GDM1 (cell line): ENCODE results near the gene RASIP1.
"Not testable (repeated sequence)": the region's sequence is repeated elsewhere in the genome, so short reads cannot be mapped to it uniquely, and the experiment has no call there.

Experiments used
- DNase-seq: peaks from one replicate; lab custom pipeline; 2025; lab: John Stamatoyannopoulos, UW

Gene RASIP1

GRCh38 chr19:48735031-48735615 lies 5.3 kb downstream of the RASIP1 start:
- no peak for DNase-seq

- DNase-seq: no peak
Observed at GRCh38 chr19:48734625-48735024, 5.8 kb downstream of the RASIP1 start.

GRCh38 chr19:48731452-48731851 lies 9.0 kb downstream of the RASIP1 start:
- no peak for DNase-seq

- no peak for DNase-seq
Observed at GRCh38 chr19:48728911-48729664, 11.3 kb downstream of the RASIP1 start.

GRCh38 chr19:48726556-48726955 lies 13.9 kb downstream of the RASIP1 start:
- DNase-seq: peak; percentile 41

GRCh38 chr19:48724796-48725753 lies 15.3 kb downstream of the RASIP1 start:
- peak; percentile 72 for DNase-seq

- DNase-seq: no peak
Observed at GRCh38 chr19:48722196-48722708, 18.2 kb downstream of the RASIP1 start.

GRCh38 chr19:48720613-48721296 lies 19.7 kb downstream of the RASIP1 start:
- DNase-seq: peak; percentile 96

GRCh38 chr19:48720251-48720612 lies 20.2 kb downstream of the RASIP1 start:
- no peak for DNase-seq

- no peak for DNase-seq
Observed at GRCh38 chr19:48719263-48720171, 20.9 kb downstream of the RASIP1 start, which contains the start of gene MAMSTR. Gene MAMSTR, minus strand, starts transcription at chr19:48719725. Its CDS starts 694 bp downstream, at chr19:48719031.

GRCh38 chr19:48718711-48719231 lies 21.6 kb downstream of the RASIP1 start:
- no peak for DNase-seq

GRCh38 chr19:48718106-48718505 lies 22.3 kb downstream of the RASIP1 start:
- not testable (repeated sequence) for DNase-seq

- no peak for DNase-seq
Observed at GRCh38 chr19:48716562-48717291, 23.7 kb downstream of the RASIP1 start.

- DNase-seq: no peak
Observed at GRCh38 chr19:48715681-48716171, 24.7 kb downstream of the RASIP1 start.

GRCh38 chr19:48714759-48715675 lies 25.4 kb downstream of the RASIP1 start:
- no peak for DNase-seq

GRCh38 chr19:48713864-48714755 lies 26.3 kb downstream of the RASIP1 start:
- DNase-seq: peak; percentile 100
